ENCODE measurements around the gene MYLK4. TPM values are rescaled to one million over a fixed set of nuclear protein-coding genes. Genes with fewer than 3 reads are reported as not detected.

Gene MYLK4
- total RNA-seq, 1 experiment from 2014 or later, result 0.85 TPM

- ATAC-seq (no peak), DNase-seq (ENCODE audit: low read depth, low spot score) (no peak)
- ChIA-PET POLR2A (no interaction called here), CTCF (no interaction called here)
- Histone ChIP-seq H3K27me3 (ENCODE audit: control insufficient read depth, insufficient read depth, low read length) (no peaks in the 10 kb centered on the region), H3K9me3 (ENCODE audit: control insufficient read depth, insufficient read depth, low read depth, low read length) (no peaks in the 10 kb centered on the region), H3K36me3 (ENCODE audit: control insufficient read depth, insufficient read depth, low read length) (no peaks in the 10 kb centered on the region), H3K4me3 (ENCODE audit: low read depth in 2 of 2, low read length in 2 of 2) (no peak overlapping the region), H3K4me1 (ENCODE audit: control insufficient read depth, insufficient read depth, low read length) (peaks cover 4% of the 10 kb centered on the region; the same call in 1 of the 2 replicates), H3K27ac (ENCODE audit: low read length) (no peak overlapping the region; the same call in 1 of the 2 replicates)
- intact Hi-C loops (cut with micrococcal nuclease; ENCODE audit: unreplicated experiment), result no loop called here
- no peak for TF ChIP-seq CTCF (IDR thresholded peaks at IDR 0.05)
- no peak for TF ChIP-seq TCF7L2 (IDR thresholded peaks at IDR 0.05; ENCODE audit: low read depth, low read length)
- in situ Hi-C loops (cut with HindIII; ENCODE audit: low pct_unique_long_range_greater_than_20kb, low sequenced_read_pairs), result no loop called here
- no TSS peak for BruUV-seq (replicated peaks)
Measured at GRCh38 chr6:2796861-2797260, 46.1 kb upstream of the MYLK4 start.

GRCh38 chr6:2795956-2796355 is 45.2 kb upstream of the MYLK4 start:
- BruUV-seq (replicated peaks), result no TSS peak
- TF ChIP-seq TCF7L2 (IDR thresholded peaks at IDR 0.05; ENCODE audit: low read depth, low read length), result no peak
- TF ChIP-seq CTCF (IDR thresholded peaks at IDR 0.05), result no peak
- TF ChIP-seq POLR2AphosphoS5 (IDR thresholded peaks at IDR 0.05; ENCODE audit: low read depth, low read length), result no peak
- TF ChIP-seq SIN3A (IDR thresholded peaks at IDR 0.05; ENCODE audit: borderline replicate concordance, insufficient read depth, low read depth, low read length), result no peak
- TF ChIP-seq REST (IDR thresholded peaks at IDR 0.05; ENCODE audit: insufficient read depth in 1 of 2, low read depth in 2 of 2, low read length in 1 of 2), result no peak
- ATAC-seq (no peak), DNase-seq (ENCODE audit: low read depth, low spot score) (no peak)
- no peaks in the 10 kb centered on the region for H3K9me3 ChIP-seq (ENCODE audit: control insufficient read depth, insufficient read depth, low read depth, low read length)
- POLR2A ChIA-PET, result no interaction called here
- no peaks in the 10 kb centered on the region for H3K36me3 ChIP-seq (ENCODE audit: control insufficient read depth, insufficient read depth, low read length)
- CTCF ChIA-PET, result no interaction called here
- intact Hi-C loops (cut with micrococcal nuclease; ENCODE audit: unreplicated experiment) (no loop called here), in situ Hi-C loops (cut with HindIII; ENCODE audit: low pct_unique_long_range_greater_than_20kb, low sequenced_read_pairs) (no loop called here)
- no peaks in the 10 kb centered on the region for H3K27me3 ChIP-seq (ENCODE audit: control insufficient read depth, insufficient read depth, low read length)
- H3K27ac ChIP-seq (ENCODE audit: low read length), result no peak overlapping the region
- H3K4me1 ChIP-seq (ENCODE audit: control insufficient read depth, insufficient read depth, low read length), result peaks cover 8% of the 10 kb centered on the region; the same call in 1 of the 2 replicates
- H3K4me3 ChIP-seq (ENCODE audit: low read depth in 2 of 2, low read length in 2 of 2), result no peak overlapping the region

- in situ Hi-C loops (cut with HindIII; ENCODE audit: low pct_unique_long_range_greater_than_20kb, low sequenced_read_pairs), result no loop called here
- peaks cover 12% of the 10 kb centered on the region; the same call in 1 of the 2 replicates for H3K4me1 ChIP-seq (ENCODE audit: control insufficient read depth, insufficient read depth, low read length)
- no TSS peak for BruUV-seq (replicated peaks)
- no peak overlapping the region for H3K27ac ChIP-seq (ENCODE audit: low read length)
- no peaks in the 10 kb centered on the region for H3K36me3 ChIP-seq (ENCODE audit: control insufficient read depth, insufficient read depth, low read length)
- H3K9me3 ChIP-seq (ENCODE audit: control insufficient read depth, insufficient read depth, low read depth, low read length), result no peaks in the 10 kb centered on the region
- DNase-seq (ENCODE audit: low read depth, low spot score), result no peak
- intact Hi-C loops (cut with micrococcal nuclease; ENCODE audit: unreplicated experiment), result no loop called here
- no peak overlapping the region for H3K4me3 ChIP-seq (ENCODE audit: low read depth in 2 of 2, low read length in 2 of 2)
- POLR2A ChIA-PET, result no interaction called here
- TF ChIP-seq CTCF (IDR thresholded peaks at IDR 0.05) (no peak), SIN3A (IDR thresholded peaks at IDR 0.05; ENCODE audit: borderline replicate concordance, insufficient read depth, low read depth, low read length) (no peak), REST (IDR thresholded peaks at IDR 0.05; ENCODE audit: insufficient read depth in 1 of 2, low read depth in 2 of 2, low read length in 1 of 2) (no peak), TCF7L2 (IDR thresholded peaks at IDR 0.05; ENCODE audit: low read depth, low read length) (no peak)
- no peak for ATAC-seq
- CTCF ChIA-PET, result no interaction called here
- no peaks in the 10 kb centered on the region for H3K27me3 ChIP-seq (ENCODE audit: control insufficient read depth, insufficient read depth, low read length)
Measured at GRCh38 chr6:2795162-2795561, 44.4 kb upstream of the MYLK4 start.

Data from Panc1 (cell line).